ENCODE data around the gene SMARCD3.

Gene SMARCD3

GRCh38 chr7:151257990-151258389 is 9.5 kb upstream of the SMARCD3 start:
- Histone ChIP-seq H3K9ac (ENCODE audit: low read length) (no peak overlapping the region), H3K36me3 (ENCODE audit: insufficient read depth, low read length) (no peaks in the 10 kb centered on the region), H3K79me2 (ENCODE audit: insufficient read depth, low read length) (no peaks in the 10 kb centered on the region), H3K27ac (ENCODE audit: low read depth, low read length, poor library complexity, severe bottlenecking) (no peak overlapping the region), H4K20me1 (ENCODE audit: insufficient read depth, low read length) (no peaks in the 10 kb centered on the region), H3K4me2 (ENCODE audit: low read length) (no peak overlapping the region), H3K9me3 (ENCODE audit: low read length) (no peaks in the 10 kb centered on the region), H3F3A (ENCODE audit: insufficient read depth, low read length) (no peaks in the 10 kb centered on the region), H3K4me3 (ENCODE audit: low read depth, low read length, poor library complexity, severe bottlenecking) (no peak overlapping the region), H2AFZ (ENCODE audit: low read length) (no peak overlapping the region), H3K4me1 (ENCODE audit: insufficient read depth, low read length, severe bottlenecking) (no peaks in the 10 kb centered on the region), H3K9me2 (ENCODE audit: low read depth, low read length) (no peaks in the 10 kb centered on the region), H3K27me3 (ENCODE audit: insufficient read depth, low read length) (peaks cover 14% of the 10 kb centered on the region)
- TF ChIP-seq EZH2 (IDR thresholded peaks at IDR 0.05; ENCODE audit: borderline replicate concordance, low read length) (no peak), CTCF (IDR thresholded peaks at IDR 0.05; ENCODE audit: low read length) (no peak)

DNA sequence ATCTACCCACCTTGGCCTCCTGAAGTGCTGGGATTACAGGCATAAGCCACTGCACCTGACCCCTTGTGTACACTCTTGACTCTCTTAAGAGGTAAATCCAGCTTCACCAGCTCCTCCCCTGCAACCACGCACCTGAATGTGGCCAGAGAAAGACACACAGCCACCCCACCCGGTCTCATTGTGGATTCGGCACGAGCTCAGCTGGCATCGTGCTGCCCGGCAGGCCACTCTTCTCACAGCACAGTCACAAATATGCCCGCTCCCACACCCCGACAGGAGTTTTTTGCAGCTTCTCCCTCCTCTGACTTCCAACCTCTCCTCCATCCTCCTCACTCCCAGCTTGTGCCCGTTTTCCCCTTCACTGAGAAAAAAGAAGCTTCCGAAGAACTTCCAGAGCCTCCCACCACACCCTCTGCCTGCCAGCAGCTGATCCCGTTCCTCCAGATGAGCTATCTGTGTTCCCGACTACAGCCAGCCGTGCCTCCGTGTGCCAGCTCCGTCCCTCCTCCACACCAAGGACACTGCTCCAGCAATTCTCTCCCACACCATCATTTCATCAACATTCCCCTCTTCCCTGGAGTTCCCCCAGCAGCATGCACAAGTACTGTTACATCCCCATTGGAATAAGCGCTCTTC is 8.0 kb upstream of the SMARCD3 start:
- no peak for TF ChIP-seq CTCF (IDR thresholded peaks at IDR 0.05; ENCODE audit: low read length)
- no peak for TF ChIP-seq EZH2 (IDR thresholded peaks at IDR 0.05; ENCODE audit: borderline replicate concordance, low read length)
- no peaks in the 10 kb centered on the region for H3F3A ChIP-seq (ENCODE audit: insufficient read depth, low read length)
- peaks cover 14% of the 10 kb centered on the region; the same call in 1 of the 2 replicates for H3K27me3 ChIP-seq (ENCODE audit: insufficient read depth, low read length)
- no peaks in the 10 kb centered on the region for H3K36me3 ChIP-seq (ENCODE audit: insufficient read depth, low read length)
- H4K20me1 ChIP-seq (ENCODE audit: insufficient read depth, low read length), result no peaks in the 10 kb centered on the region
- no peak overlapping the region for H2AFZ ChIP-seq (ENCODE audit: low read length)
- no peaks in the 10 kb centered on the region for H3K4me1 ChIP-seq (ENCODE audit: insufficient read depth, low read length, severe bottlenecking)
- no peaks in the 10 kb centered on the region for H3K9me3 ChIP-seq (ENCODE audit: low read length)
- no peak overlapping the region for H3K4me2 ChIP-seq (ENCODE audit: low read length)
- no peaks in the 10 kb centered on the region for H3K79me2 ChIP-seq (ENCODE audit: insufficient read depth, low read length)
- no peaks in the 10 kb centered on the region for H3K9me2 ChIP-seq (ENCODE audit: low read depth, low read length)
- H3K27ac ChIP-seq (ENCODE audit: low read depth, low read length, poor library complexity, severe bottlenecking), result no peak overlapping the region
- no peak overlapping the region for H3K9ac ChIP-seq (ENCODE audit: low read length)
- H3K4me3 ChIP-seq (ENCODE audit: low read depth, low read length, poor library complexity, severe bottlenecking), result no peak overlapping the region

GRCh38 chr7:151255390-151255789 is 6.9 kb upstream of the SMARCD3 start:
- no peaks in the 10 kb centered on the region for H3K9me2 ChIP-seq (ENCODE audit: low read depth, low read length)
- H3K27me3 ChIP-seq (ENCODE audit: insufficient read depth, low read length), result peaks cover 18% of the 10 kb centered on the region
- no peaks in the 10 kb centered on the region for H3K9me3 ChIP-seq (ENCODE audit: low read length)
- H2AFZ ChIP-seq (ENCODE audit: low read length), result no peak overlapping the region
- TF ChIP-seq EZH2 (IDR thresholded peaks at IDR 0.05; ENCODE audit: borderline replicate concordance, low read length) (no peak), CTCF (IDR thresholded peaks at IDR 0.05; ENCODE audit: low read length) (no peak)
- H3K4me2 ChIP-seq (ENCODE audit: low read length), result no peak overlapping the region
- H3K79me2 ChIP-seq (ENCODE audit: insufficient read depth, low read length), result no peaks in the 10 kb centered on the region
- H3K4me1 ChIP-seq (ENCODE audit: insufficient read depth, low read length, severe bottlenecking), result no peaks in the 10 kb centered on the region
- no peaks in the 10 kb centered on the region for H3F3A ChIP-seq (ENCODE audit: insufficient read depth, low read length)
- no peak overlapping the region for H3K9ac ChIP-seq (ENCODE audit: low read length)
- no peak overlapping the region for H3K27ac ChIP-seq (ENCODE audit: low read depth, low read length, poor library complexity, severe bottlenecking)
- no peaks in the 10 kb centered on the region for H3K36me3 ChIP-seq (ENCODE audit: insufficient read depth, low read length)
- H4K20me1 ChIP-seq (ENCODE audit: insufficient read depth, low read length), result no peaks in the 10 kb centered on the region
- no peak overlapping the region for H3K4me3 ChIP-seq (ENCODE audit: low read depth, low read length, poor library complexity, severe bottlenecking)
